ENCODE results near the gene IQCF6. TPM values are rescaled to one million over a fixed set of nuclear protein-coding genes. Genes with fewer than 3 reads are reported as not detected.

The IQCF6 gene
- total RNA-seq, 4 donors from 2014 or later: not detected

GRCh38 chr3:51739110-51739509, 39.9 kb downstream of the IQCF6 start:
- no peak overlapping the region for H3K27ac ChIP-seq
- no peak overlapping the region for H3K4me3 ChIP-seq
- no peaks in the 10 kb centered on the region for H3K4me1 ChIP-seq
- intact Hi-C loops (cut with DNase I; ENCODE audit: low total_unique reads): no loop called here
- DNase-seq: no peak
- H3K9me3 ChIP-seq: no peaks in the 10 kb centered on the region
- no peak for TF ChIP-seq CTCF (IDR thresholded peaks at IDR 0.05 in 4 of 5, conservative IDR thresholded peaks at IDR 0.05 in 1 of 5)
- TF ChIP-seq POLR2A (IDR thresholded peaks at IDR 0.05): no peak
- H3K36me3 ChIP-seq: no peaks in the 10 kb centered on the region
- H3K27me3 ChIP-seq: peaks cover 0 to 7% (median 0%) of the 10 kb centered on the region in 3 donors
- ATAC-seq: no peak
- in situ Hi-C loops (cut with MboI; ENCODE audit: low sequenced_read_pairs in 4 of 4): no loop called here

- H3K36me3 ChIP-seq: no peaks in the 10 kb centered on the region
- peaks cover 0 to 7% (median 0%) of the 10 kb centered on the region in 3 donors for H3K27me3 ChIP-seq
- no peak overlapping the region for H3K4me3 ChIP-seq
- TF ChIP-seq POLR2A (IDR thresholded peaks at IDR 0.05) (no peak), CTCF (IDR thresholded peaks at IDR 0.05 in 4 of 5, conservative IDR thresholded peaks at IDR 0.05 in 1 of 5) (no peak)
- H3K9me3 ChIP-seq: no peaks in the 10 kb centered on the region
- H3K27ac ChIP-seq: no peak overlapping the region
- ATAC-seq: no peak
- in situ Hi-C loops (cut with MboI; ENCODE audit: low sequenced_read_pairs in 4 of 4) (no loop called here), intact Hi-C loops (cut with DNase I; ENCODE audit: low total_unique reads) (no loop called here)
- no peak for DNase-seq
- no peaks in the 10 kb centered on the region for H3K4me1 ChIP-seq
Measured at GRCh38 chr3:51735950-51736349, 43.1 kb downstream of the IQCF6 start.

GRCh38 chr3:51735039-51735438, 44.0 kb downstream of the IQCF6 start:
- H3K4me1 ChIP-seq: no peaks in the 10 kb centered on the region
- no peak for DNase-seq
- H3K4me3 ChIP-seq: no peak overlapping the region
- intact Hi-C loops (cut with DNase I; ENCODE audit: low total_unique reads) (no loop called here), in situ Hi-C loops (cut with MboI; ENCODE audit: low sequenced_read_pairs in 4 of 4) (no loop called here)
- no peaks in the 10 kb centered on the region for H3K9me3 ChIP-seq
- H3K27me3 ChIP-seq: peaks cover 0 to 7% (median 0%) of the 10 kb centered on the region in 3 donors
- TF ChIP-seq POLR2A (IDR thresholded peaks at IDR 0.05) (no peak), CTCF (IDR thresholded peaks at IDR 0.05 in 4 of 5, conservative IDR thresholded peaks at IDR 0.05 in 1 of 5) (no peak)
- no peak overlapping the region for H3K27ac ChIP-seq
- no peak for ATAC-seq
- no peaks in the 10 kb centered on the region for H3K36me3 ChIP-seq

- Histone ChIP-seq H3K9me3 (no peaks in the 10 kb centered on the region), H3K4me1 (no peaks in the 10 kb centered on the region), H3K36me3 (no peaks in the 10 kb centered on the region), H3K4me3 (no peak overlapping the region), H3K27ac (no peak overlapping the region), H3K27me3 (peaks cover 0 to 7% (median 0%) of the 10 kb centered on the region in 3 donors)
- in situ Hi-C loops (cut with MboI; ENCODE audit: low sequenced_read_pairs in 4 of 4): no loop called here
- TF ChIP-seq POLR2A (IDR thresholded peaks at IDR 0.05) (no peak), CTCF (IDR thresholded peaks at IDR 0.05 in 4 of 5, conservative IDR thresholded peaks at IDR 0.05 in 1 of 5) (no peak)
- intact Hi-C loops (cut with DNase I; ENCODE audit: low total_unique reads): no loop called here
- ATAC-seq: no peak
- DNase-seq: no peak
Measured at GRCh38 chr3:51734572-51734907, 44.5 kb downstream of the IQCF6 start.

GRCh38 chr3:51733859-51734571, 45.0 kb downstream of the IQCF6 start:
- TF ChIP-seq POLR2A (IDR thresholded peaks at IDR 0.05) (no peak), CTCF (IDR thresholded peaks at IDR 0.05 in 4 of 5, conservative IDR thresholded peaks at IDR 0.05 in 1 of 5) (no peak)
- peaks cover 0 to 7% (median 0%) of the 10 kb centered on the region in 3 donors for H3K27me3 ChIP-seq
- in situ Hi-C loops (cut with MboI; ENCODE audit: low sequenced_read_pairs in 4 of 4) (no loop called here), intact Hi-C loops (cut with DNase I; ENCODE audit: low total_unique reads) (no loop called here)
- H3K4me1 ChIP-seq: no peaks in the 10 kb centered on the region
- no peaks in the 10 kb centered on the region for H3K36me3 ChIP-seq
- no peak for DNase-seq
- no peak overlapping the region for H3K4me3 ChIP-seq
- H3K27ac ChIP-seq: no peak overlapping the region
- no peaks in the 10 kb centered on the region for H3K9me3 ChIP-seq
- no peak for ATAC-seq

All from gastrocnemius medialis (tissue), 4 donors.